ENCODE data around the gene NSD2.
"Not testable (repeated sequence)": the region's sequence is repeated elsewhere in the genome, so short reads cannot be mapped to it uniquely, and the experiment has no call there.

Gene NSD2

GRCh38 chr4:1842993-1843448 is 28.2 kb upstream of the NSD2 start:
- no peak overlapping the region for H3K4me3 ChIP-seq (ENCODE audit: low read depth, low read length)
- ChIA-PET POLR2A (no interaction called here), CTCF (interaction anchor here (0.5 kb wide), 1 partner anchor 70 kb away, joined by 8 read pairs; no protein-coding TSS in a partner anchor)
- H3K4me1 ChIP-seq (ENCODE audit: control insufficient read depth, insufficient read depth, low read length), result no peaks in the 10 kb centered on the region
- no peak for TF ChIP-seq REST (tag by site-specific recombination; IDR thresholded peaks at IDR 0.05)
- TF ChIP-seq ELK4 (IDR thresholded peaks at IDR 0.05; ENCODE audit: borderline replicate concordance, low read depth, low read length), result no peak
- no peak for TF ChIP-seq ZNF280C (tag by site-specific recombination; IDR thresholded peaks at IDR 0.05)
- TF ChIP-seq ZNF239 (tag by site-specific recombination; IDR thresholded peaks at IDR 0.05), result no peak
- no peaks in the 10 kb centered on the region for H3K9me3 ChIP-seq (ENCODE audit: control insufficient read depth, insufficient read depth, low read depth, low read length)
- no peak overlapping the region for H3K27ac ChIP-seq (ENCODE audit: extremely low read depth, low read depth, low read length)
- H3K36me3 ChIP-seq (ENCODE audit: control insufficient read depth in 2 of 2, insufficient read depth in 1 of 2, low read length in 2 of 2), result peaks cover 17 to 84% of the 10 kb centered on the region in 2 experiments; a peak in 2 of 3 replicates

- H3K9me3 ChIP-seq (ENCODE audit: control insufficient read depth, insufficient read depth, low read depth, low read length), result no peaks in the 10 kb centered on the region
- ChIA-PET CTCF (no interaction called here), POLR2A (no interaction called here)
- H3K4me1 ChIP-seq (ENCODE audit: control insufficient read depth, insufficient read depth, low read length), result no peaks in the 10 kb centered on the region
- peaks cover 11 to 79% of the 10 kb centered on the region in 2 experiments; a peak in 2 of 3 replicates for H3K36me3 ChIP-seq (ENCODE audit: control insufficient read depth in 2 of 2, insufficient read depth in 1 of 2, low read length in 2 of 2)
- H3K27ac ChIP-seq (ENCODE audit: extremely low read depth, low read depth, low read length), result no peak overlapping the region
- H3K4me3 ChIP-seq (ENCODE audit: low read depth, low read length), result no peak overlapping the region
- TF ChIP-seq EGR2 (tag by site-specific recombination; IDR thresholded peaks at IDR 0.05; ENCODE audit: low read depth), result peak; percentile 62; the same call in 1 of the 2 replicates
- peak; percentile 66 for TF ChIP-seq ZFHX2 (tag by site-specific recombination; conservative IDR thresholded peaks at IDR 0.05)
- TF ChIP-seq ZNF354C (tag by site-specific recombination; IDR thresholded peaks at IDR 0.05; ENCODE audit: borderline replicate concordance, low read depth), result no peak
- peak; percentile 62; the same call in 1 of the 2 replicates for TF ChIP-seq PRDM10 (tag by site-specific recombination; IDR thresholded peaks at IDR 0.05)
- TF ChIP-seq ZNF2 (tag by site-specific recombination; IDR thresholded peaks at IDR 0.05), result no peak
These were observed 27.3 kb upstream of the NSD2 start for GRCh38 chr4:1843852-1844251.

- POLR2A ChIA-PET; H3K27ac ChIP-seq (ENCODE audit: extremely low read depth, low read depth, low read length): not testable (repeated sequence)
- TF ChIP-seq ZNF121 (tag by site-specific recombination; IDR thresholded peaks at IDR 0.05), result 0 out of 2 replicates have a peak, but pooled peaks have one; percentile 53
These were observed 26.6 kb upstream of the NSD2 start for GRCh38 chr4:1844618-1845017.

More at GRCh38 chr4:1844618-1845017, 26.6 kb upstream of the NSD2 start:
- H3K9me3 ChIP-seq (ENCODE audit: control insufficient read depth, insufficient read depth, low read depth, low read length); H3K4me1 ChIP-seq (ENCODE audit: control insufficient read depth, insufficient read depth, low read length); H3K4me3 ChIP-seq (ENCODE audit: low read depth, low read length); CTCF ChIA-PET: not testable (repeated sequence)
- peaks cover 11 to 73% of the 10 kb centered on the region in 2 experiments; a peak in 2 of 3 replicates for H3K36me3 ChIP-seq (ENCODE audit: control insufficient read depth in 2 of 2, insufficient read depth in 1 of 2, low read length in 2 of 2)
